Activated CD4-positive, alpha-beta T cell treated with anti-CD3 and anti-CD28 coated beads, Interleukin-2, Interleukin-6, amounts not matched to agents 100 ng/mL and 50 ng/mL, durations not matched to agents 16 hours and 8 hours (primary cell): ENCODE data around the gene LGALSL.
A peak's percentile ranks its signal among the peaks of the same experiment; 100 is the strongest.

Experiments used
- DNase-seq: peaks from one replicate; pipeline ENCODE4 v3.0.0-alpha.2; 2020

LGALSL gene

DNA sequence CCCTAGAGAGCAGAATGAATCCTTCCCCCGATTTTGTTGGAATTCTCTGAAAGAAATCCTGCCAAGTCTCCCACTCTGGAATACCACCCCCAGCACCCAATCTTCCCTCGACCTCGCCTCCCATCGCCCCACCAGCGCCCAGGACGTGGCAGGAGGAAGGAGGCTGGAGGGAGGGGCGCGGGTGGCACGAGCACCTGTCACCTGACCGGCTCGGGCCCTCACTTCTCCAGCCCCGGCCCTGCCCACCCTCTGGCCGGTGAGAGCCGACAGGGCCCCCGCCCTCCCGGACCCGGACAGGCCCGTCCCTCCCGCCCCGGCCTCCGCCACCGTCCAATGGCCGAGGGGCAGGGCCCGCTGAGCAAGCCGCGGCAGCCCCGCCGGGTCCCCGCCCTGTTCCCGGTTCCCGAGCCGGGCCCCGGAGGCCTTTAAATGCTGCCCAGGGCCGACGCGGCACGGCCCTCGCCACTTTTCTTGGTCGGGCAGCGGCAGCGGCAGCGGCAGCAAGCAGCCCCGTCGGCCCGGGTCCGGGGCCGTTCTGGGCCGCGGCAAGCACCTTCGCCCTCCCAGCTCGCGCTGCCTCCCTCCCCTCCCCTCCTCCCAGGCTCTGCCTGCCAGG is at the start of gene LGALSL:
TSS of gene LGALSL (plus strand) at position 393 of the 616 bp plus-strand sequence. CDS start 384 bp downstream, outside the sequence.
- DNase-seq = peak; percentile 58

DNA sequence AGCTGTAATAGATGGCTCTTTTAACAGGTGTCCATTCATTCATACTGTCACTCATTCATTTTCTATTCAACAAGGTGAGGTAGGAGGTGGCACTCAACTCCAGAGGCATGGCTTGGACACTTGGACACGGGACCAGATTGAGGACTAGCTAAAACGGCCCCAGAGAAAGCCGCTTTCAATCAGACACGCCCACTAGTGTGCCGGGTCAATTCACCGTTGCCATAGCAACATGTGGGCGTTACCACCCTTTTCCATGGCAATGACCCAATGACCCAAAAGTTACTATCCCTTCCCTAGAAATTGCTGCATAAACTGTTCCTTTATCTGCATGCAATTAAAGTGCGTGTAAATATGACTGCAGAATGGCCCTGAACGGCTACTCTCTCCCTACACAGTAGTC is 49.2 kb upstream of the LGALSL start:
- DNase-seq = no peak

DNA sequence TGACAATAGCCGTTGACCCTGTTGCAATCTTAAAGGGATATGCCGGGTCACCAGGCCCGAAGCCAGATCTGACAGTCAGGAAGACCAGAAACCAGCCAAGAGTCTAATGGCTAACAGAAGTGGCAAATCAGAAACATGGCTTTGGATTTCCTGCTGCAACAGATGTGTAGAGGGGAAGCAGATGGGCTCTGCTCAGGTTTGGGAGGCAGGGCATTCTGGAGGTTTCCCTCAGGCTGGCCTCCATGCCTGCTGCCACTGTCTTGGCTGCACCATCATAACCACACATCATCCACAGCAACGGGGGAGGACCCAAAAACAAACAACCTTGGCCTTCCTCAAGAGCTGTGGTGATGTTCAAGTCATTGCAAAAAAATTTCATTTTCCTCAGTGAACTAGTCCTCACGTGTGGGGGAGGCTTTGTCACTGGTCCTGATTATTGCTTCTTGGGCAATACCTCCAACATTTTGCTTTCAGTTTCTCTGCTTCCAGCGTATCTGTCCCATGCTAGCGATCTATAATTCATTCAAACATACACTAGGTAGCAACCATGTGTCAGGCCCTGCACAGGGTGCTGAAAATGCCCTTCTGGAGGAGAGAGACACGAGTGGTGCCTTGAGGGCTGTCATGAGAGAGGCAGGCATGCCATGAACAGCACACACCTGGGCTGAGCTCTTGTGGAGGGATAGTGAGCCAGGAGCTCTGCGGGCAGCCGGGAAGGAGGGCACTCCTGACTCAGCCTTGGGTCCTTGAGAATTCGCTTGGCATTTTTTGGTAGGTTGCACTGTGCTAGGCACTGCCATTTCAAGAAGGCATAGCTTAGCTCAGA is 48.2 kb upstream of the LGALSL start:
- no peak for DNase-seq

DNA sequence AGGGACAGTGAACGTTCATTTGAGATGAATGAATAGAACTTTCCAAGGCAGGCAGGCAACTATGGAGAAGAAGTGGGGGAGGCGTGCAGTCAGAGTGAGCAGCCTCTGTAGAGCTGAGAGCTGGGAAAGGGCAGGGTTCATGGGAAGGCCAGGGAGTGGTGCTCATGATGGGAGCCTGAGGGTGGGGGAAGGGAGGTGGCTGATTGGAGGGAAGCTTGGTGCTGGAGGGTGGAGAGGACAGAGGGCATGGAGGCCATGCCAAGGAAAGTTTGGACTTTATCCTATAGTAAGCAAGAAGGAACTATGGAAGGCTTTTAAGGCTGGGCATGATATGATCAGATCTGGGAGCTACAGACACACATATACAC is 47.6 kb upstream of the LGALSL start:
- no peak for DNase-seq

DNA sequence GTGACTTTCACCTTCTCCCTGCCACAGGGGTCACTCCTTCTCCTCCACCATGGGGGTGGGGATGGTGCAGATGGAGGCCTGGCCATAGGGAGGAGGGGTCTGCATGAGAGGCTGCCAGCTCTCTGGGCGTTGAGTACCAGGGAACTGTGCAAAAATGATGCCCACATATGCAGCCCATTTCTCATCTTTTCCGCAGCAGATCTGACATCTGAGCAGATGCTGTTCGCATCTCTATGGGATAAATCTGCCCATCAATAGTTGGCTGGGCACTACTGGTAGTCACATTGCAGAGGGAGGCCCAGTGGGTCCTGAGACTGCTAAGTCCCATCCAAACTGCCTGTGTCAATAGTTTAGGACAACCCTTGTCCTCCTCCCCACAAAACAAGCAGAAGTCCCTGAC is 45.9 kb upstream of the LGALSL start:
- no peak for DNase-seq

- no peak for DNase-seq
These were observed 43.3 kb upstream of the LGALSL start for GRCh38 chr2:64410671-64411070.

DNA sequence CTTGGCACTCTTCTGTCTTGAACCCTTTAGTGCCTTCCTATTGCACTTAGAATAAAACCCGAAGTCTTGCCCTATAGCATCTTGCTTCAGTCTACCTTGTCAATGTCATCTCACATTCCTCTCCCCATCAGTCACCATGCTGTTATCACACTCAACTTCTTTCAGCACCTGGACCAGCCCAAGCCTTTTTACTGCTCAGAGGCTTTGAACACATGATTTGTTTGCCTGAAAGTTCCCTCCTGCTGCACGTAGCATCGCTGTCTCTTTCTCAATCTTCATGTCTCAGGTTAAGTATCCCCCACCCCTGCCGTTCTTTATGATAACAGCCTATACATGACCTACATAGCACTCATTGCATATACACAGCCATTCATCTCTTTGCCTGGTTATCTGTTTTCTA is 41.3 kb upstream of the LGALSL start:
- no peak for DNase-seq

DNA sequence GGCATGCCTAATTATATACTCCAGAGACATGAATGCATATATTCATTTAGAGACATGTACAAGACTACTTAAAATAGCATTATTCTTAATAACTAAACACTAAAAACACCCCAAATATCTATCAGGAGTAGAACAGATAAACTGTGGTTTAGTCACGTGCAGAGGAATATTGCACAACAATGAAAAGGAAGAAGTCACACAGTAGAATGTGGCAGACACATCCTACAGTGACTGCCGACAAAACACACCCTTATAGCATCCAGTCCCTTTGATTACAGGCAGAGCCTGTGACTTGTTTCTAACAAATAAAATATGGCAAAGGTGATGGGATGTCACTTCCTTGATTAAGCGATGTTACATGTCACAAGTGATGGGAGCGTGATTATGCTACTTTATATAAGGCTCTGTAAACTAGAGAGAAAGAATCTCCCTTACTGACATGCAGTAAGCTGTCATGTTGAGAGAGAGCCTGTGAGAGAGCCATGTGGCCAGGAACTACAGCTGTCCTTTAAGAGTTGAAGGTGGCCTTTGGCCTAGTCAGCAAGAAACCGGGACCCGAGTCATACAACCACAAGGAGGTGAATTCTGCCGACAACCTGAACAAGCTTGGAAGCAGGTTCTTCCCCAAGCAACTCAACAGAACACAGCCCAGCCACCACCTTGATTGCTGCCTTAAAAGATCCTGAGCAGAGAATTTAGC is 39.1 kb upstream of the LGALSL start:
- DNase-seq = no peak

GRCh38 chr2:64417624-64418023 is 36.3 kb upstream of the LGALSL start:
- no peak for DNase-seq

DNA sequence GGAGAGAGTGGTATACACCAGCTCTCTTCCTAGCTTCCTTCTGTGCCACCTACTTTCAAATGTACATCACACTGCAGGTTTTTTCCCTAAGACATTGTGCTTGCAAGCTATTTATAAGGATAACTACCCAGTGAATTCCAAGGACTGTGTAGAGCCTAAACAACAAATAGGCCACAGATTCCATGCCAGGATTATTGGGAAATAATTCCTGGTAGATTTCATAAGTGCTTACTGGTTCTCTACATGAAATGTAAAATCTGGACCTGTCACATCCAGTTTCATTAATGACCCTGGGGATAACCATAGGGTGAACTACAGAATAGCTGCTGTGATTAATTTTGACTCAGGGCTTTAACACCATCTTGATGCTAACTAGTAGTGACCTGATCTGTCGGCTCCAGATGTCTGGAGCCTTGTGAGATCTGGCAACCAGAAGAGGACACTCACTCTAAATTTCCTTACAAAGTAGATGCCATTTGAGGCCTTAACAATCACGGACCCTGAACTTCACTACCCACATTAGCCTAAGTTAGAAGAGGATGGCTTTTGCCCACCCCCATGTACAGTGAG is 34.3 kb upstream of the LGALSL start:
- DNase-seq = no peak

- no peak for DNase-seq
These were observed 33.3 kb upstream of the LGALSL start for GRCh38 chr2:64420677-64421076.

DNA sequence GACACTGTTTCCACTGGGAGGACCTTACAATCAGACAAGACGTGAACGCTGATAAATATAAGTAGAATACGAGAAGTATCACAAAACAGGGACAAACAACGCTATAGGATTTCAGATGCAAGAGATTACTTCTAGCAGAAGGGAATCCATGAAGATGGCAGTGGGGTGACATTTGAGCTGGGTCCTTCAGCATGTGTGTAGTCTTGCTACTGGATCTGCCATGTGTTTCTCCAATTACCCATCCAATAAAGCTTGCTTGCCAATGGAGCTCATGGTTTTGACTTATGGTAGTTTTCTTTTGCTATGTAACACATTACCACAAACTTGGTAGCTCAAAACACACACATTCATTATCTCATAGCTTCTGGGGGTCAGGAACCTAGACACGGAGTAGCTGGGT is 32.8 kb upstream of the LGALSL start:
- no peak for DNase-seq

DNA sequence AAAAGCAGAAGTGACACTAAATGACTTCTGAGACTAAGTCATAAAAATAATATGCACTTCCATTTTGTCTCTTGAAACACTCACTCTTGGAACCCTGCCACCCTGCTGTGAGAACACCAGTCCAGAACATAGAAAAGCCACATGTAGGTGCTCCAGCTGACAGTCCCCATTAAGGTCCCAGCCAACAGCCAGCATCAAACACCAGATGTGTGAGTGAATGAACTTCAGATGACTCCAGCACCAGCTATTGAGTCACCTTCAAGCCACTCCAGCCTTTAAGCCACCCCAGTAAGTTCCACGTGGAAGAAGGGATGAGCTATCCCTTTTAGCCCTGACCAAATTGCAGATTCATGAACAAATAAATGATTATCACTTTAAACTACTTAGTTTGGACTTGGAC is 31.5 kb upstream of the LGALSL start:
- no peak for DNase-seq

GRCh38 chr2:64423303-64423702 is 30.7 kb upstream of the LGALSL start:
- no peak for DNase-seq

DNA sequence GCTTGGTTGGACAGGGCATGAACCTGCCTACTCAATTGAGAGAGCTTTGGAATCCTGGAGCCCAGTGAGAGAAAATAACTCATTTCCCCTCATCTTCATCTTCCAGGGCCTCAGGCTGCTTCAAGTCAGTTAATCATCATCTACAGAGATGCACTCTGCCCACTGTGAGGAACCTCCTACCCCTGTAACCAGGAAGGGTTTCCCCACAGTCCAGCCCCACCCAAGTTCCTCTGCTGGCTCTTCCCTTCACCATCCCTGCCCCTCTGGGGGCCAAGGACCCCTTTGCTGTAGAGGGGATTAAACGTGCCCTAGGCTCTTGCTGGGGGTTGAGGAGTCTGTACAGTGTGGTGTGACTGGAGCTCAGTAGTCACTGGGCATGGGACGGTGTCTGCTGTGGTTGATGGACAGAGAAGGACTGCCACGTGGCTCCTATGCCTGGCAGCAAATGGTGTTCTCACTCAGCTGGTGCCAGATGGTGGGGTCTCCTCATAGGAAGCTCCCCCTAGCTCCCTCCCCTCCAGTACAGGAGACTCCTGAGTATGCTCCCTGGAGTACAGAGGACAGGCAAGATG is 29.5 kb upstream of the LGALSL start:
- DNase-seq = no peak

DNA sequence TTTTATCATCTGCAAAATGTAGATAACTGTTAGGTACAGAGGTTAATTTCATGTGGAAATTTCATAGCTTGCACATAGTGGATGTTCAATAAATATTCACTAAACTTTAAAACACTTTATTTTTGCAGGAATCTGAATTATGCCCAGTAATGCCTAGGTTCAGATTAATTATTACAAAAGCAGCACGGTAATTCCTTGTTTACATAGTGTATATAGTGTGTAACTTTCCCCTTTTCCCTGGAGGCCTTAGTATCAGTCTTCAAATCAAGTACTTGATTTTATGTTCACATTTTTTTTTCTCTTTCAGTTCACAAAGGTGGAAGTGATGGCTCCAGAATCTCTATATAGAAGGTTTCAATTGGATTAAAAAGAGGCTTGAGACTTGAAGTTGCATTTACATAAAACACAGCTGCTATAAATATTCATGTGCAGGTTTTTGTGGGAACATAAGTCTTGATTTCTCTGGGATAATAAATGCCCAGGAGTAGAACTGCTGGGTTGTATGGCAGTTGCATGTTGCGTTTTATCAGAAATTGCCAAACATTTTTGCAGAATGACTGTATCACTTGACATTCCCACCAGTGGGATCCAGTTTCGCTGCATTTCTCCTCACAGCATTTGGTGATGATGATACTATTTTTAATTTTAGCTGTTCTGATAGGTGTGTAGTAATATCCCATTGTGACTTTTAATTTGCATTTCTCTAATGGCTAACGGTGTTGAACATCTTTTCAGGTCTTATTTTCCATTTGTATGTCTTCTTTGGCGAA is 27.6 kb upstream of the LGALSL start:
- DNase-seq = no peak

DNA sequence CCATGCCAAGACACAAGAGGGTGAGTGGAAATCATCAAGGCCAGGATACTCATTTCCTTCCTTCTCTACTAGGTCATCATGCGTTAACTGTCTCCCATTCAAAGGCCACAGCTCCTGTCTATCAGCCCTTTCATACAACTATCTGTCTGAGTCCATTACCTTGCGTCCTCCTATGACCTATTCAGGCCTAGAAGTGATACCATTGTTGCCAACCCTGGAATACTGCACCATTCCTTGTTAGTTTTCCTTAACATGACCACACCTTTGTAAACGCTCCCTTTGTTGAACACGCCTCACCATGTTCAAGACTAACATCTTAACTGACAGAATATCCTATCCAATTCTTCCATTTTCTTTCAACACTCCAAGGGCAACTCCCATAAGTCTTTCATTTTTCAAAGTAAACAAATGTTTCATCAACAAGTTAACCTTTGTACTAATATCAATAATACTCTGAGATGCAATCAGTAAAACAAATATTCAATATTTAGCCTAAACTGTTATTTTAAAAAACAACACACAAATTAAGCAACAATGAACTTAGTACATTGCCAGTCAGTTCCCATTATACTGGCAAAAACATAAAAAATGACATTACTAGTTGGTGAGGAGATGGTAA is 19.8 kb upstream of the LGALSL start:
- no peak for DNase-seq

GRCh38 chr2:64437883-64438282 is 16.1 kb upstream of the LGALSL start:
- DNase-seq = no peak

DNA sequence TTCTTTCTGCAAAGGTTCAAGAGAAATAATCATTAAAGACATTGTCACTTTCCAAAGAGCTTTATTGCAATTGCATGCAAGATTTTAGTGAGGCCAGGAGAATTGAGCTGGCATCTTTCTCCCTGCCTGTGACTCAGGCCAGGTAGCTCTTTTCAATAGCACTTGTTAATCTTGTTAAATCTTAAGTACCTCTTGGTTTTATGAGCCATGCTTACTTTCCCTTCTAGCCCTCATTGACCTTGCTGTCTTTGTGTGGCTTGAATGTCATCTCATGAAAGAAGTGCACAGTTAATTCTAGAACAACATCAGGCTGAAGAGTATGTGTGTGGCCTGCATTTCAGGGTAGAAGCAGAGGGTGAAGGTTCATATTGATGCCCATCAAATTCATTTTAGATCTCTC is 14.8 kb upstream of the LGALSL start:
- no peak for DNase-seq

DNA sequence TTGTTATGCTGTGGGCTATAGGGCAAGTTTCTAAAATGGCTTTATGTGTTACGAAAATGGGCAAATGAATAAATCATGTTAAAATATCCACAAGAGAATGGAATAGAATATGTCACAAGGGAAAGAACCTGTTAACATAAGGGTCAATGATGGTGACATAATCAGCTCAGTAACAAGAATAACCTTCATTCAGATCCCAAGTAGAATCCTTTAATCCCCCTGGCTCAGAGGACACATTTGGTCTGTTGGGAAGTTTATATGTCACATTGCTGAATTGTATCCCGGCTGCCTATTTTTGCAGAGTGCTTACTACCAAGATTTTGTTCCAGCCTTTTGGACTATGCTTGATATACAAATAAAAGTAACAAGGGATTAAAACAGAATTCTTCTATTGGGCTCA is 13.1 kb upstream of the LGALSL start:
- no peak for DNase-seq

- no peak for DNase-seq
These were observed 11.7 kb upstream of the LGALSL start for GRCh38 chr2:64442277-64442676.

- no peak for DNase-seq
These were observed 11.0 kb upstream of the LGALSL start for GRCh38 chr2:64442801-64443429.
